Measurements from ENCODE around the gene ZNF503. TPM values are rescaled to one million over a fixed set of nuclear protein-coding genes. Genes with fewer than 3 reads are reported as not detected.
"Not testable (repeated sequence)": the region's sequence is repeated elsewhere in the genome, so short reads cannot be mapped to it uniquely, and the experiment has no call there.

ZNF503 gene
- total RNA-seq, 1 donor from 2014 or later = 8.9 TPM

- no peak for DNase-seq (ENCODE audit: low spot score)
- Mint-ChIP-seq H3K9me3 (ENCODE audit: unreplicated experiment) (no peaks in the 10 kb centered on the region), H3K4me1 (ENCODE audit: unreplicated experiment) (peaks cover 21% of the 10 kb centered on the region), H3K36me3 (ENCODE audit: low read depth, unreplicated experiment) (no peaks in the 10 kb centered on the region), H3K4me3 (ENCODE audit: unreplicated experiment) (no peak overlapping the region), H3K27me3 (ENCODE audit: unreplicated experiment) (no peaks in the 10 kb centered on the region), H3K27ac (ENCODE audit: unreplicated experiment) (no peak overlapping the region)
- TF ChIP-seq, protein P1, sequence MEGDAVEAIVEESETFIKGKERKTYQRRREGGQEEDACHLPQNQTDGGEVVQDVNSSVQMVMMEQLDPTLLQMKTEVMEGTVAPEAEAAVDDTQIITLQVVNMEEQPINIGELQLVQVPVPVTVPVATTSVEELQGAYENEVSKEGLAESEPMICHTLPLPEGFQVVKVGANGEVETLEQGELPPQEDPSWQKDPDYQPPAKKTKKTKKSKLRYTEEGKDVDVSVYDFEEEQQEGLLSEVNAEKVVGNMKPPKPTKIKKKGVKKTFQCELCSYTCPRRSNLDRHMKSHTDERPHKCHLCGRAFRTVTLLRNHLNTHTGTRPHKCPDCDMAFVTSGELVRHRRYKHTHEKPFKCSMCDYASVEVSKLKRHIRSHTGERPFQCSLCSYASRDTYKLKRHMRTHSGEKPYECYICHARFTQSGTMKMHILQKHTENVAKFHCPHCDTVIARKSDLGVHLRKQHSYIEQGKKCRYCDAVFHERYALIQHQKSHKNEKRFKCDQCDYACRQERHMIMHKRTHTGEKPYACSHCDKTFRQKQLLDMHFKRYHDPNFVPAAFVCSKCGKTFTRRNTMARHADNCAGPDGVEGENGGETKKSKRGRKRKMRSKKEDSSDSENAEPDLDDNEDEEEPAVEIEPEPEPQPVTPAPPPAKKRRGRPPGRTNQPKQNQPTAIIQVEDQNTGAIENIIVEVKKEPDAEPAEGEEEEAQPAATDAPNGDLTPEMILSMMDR (IDR thresholded peaks at IDR 0.05; ENCODE audit: unreplicated experiment) = no peak
Measured at GRCh38 chr10:75375838-75376237, 25.7 kb downstream of the ZNF503 start.

DNA sequence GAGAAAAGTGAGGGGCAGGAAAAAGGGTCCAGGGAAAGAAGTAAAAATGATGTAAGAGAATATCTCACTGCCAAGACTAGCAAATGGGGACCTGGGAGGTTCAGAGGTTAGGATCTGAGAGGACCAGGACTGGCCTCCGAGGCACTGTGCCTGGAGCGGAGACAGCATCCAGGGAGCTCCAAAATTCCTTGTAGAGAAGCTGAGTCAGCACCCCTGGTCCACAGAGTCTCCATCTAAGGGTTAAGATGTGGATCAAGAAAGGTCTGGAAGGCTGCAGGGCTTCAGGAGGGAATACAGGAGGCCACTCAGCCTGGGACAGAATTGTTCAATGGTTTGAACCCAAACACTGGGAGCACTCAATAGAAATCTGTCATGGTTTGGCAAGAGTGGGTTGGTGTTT is 30.6 kb downstream of the ZNF503 start:
- TF ChIP-seq, protein P1 (IDR thresholded peaks at IDR 0.05; ENCODE audit: unreplicated experiment) = no peak
- Mint-ChIP-seq H3K36me3 (ENCODE audit: low read depth, unreplicated experiment) (no peaks in the 10 kb centered on the region), H3K4me3 (ENCODE audit: unreplicated experiment) (no peak overlapping the region), H3K27ac (ENCODE audit: unreplicated experiment) (no peak overlapping the region), H3K4me1 (ENCODE audit: unreplicated experiment) (no peaks in the 10 kb centered on the region), H3K9me3 (ENCODE audit: unreplicated experiment) (no peaks in the 10 kb centered on the region), H3K27me3 (ENCODE audit: unreplicated experiment) (peaks cover 2% of the 10 kb centered on the region)
- no peak for DNase-seq (ENCODE audit: low spot score)

GRCh38 chr10:75369838-75370237 is 31.7 kb downstream of the ZNF503 start:
- not testable (repeated sequence) for H3K27ac Mint-ChIP-seq (ENCODE audit: unreplicated experiment); DNase-seq (ENCODE audit: low spot score); H3K4me3 Mint-ChIP-seq (ENCODE audit: unreplicated experiment); H3K36me3 Mint-ChIP-seq (ENCODE audit: low read depth, unreplicated experiment); H3K27me3 Mint-ChIP-seq (ENCODE audit: unreplicated experiment); H3K9me3 Mint-ChIP-seq (ENCODE audit: unreplicated experiment); H3K4me1 Mint-ChIP-seq (ENCODE audit: unreplicated experiment)

DNA sequence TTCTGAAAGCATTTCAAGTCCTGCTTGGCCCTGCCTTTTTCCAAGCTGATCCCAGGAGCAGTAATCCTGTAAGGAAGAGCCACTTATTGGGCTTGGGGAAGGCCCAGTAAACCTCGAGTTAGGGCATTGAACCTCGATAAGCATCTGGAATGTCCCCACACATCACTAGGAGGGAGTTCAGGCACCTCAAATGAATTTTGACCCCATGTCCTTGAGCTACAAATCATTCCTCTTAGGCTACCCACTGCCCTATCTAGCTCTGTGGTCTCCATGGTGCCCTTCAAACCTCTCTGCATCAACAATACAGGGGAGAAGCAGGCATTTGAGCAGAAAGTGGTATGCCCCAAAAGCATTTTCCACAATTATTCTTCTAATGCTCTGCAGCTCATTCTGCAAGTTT is 33.7 kb downstream of the ZNF503 start:
- Mint-ChIP-seq H3K27me3 (ENCODE audit: unreplicated experiment) (peaks cover 2% of the 10 kb centered on the region), H3K4me1 (ENCODE audit: unreplicated experiment) (no peaks in the 10 kb centered on the region)
- DNase-seq (ENCODE audit: low spot score) = no peak

GRCh38 chr10:75367021-75367487 is 34.5 kb downstream of the ZNF503 start:
- DNase-seq (ENCODE audit: low spot score) = no peak
- no peak overlapping the region for H3K4me3 Mint-ChIP-seq (ENCODE audit: unreplicated experiment)
- H3K9me3 Mint-ChIP-seq (ENCODE audit: unreplicated experiment) = no peaks in the 10 kb centered on the region
- TF ChIP-seq, protein P1 (IDR thresholded peaks at IDR 0.05; ENCODE audit: unreplicated experiment) = no peak
- no peaks in the 10 kb centered on the region for H3K4me1 Mint-ChIP-seq (ENCODE audit: unreplicated experiment)
- H3K27me3 Mint-ChIP-seq (ENCODE audit: unreplicated experiment) = peaks cover 2% of the 10 kb centered on the region
- no peaks in the 10 kb centered on the region for H3K36me3 Mint-ChIP-seq (ENCODE audit: low read depth, unreplicated experiment)
- H3K27ac Mint-ChIP-seq (ENCODE audit: unreplicated experiment) = no peak overlapping the region

More for the DNA sequence above, 33.7 kb downstream of the ZNF503 start:
- Mint-ChIP-seq H3K4me3 (ENCODE audit: unreplicated experiment) (no peak overlapping the region), H3K9me3 (ENCODE audit: unreplicated experiment) (no peaks in the 10 kb centered on the region), H3K27ac (ENCODE audit: unreplicated experiment) (no peak overlapping the region), H3K36me3 (ENCODE audit: low read depth, unreplicated experiment) (no peaks in the 10 kb centered on the region)
- TF ChIP-seq, protein P1 (IDR thresholded peaks at IDR 0.05; ENCODE audit: unreplicated experiment) = no peak
